Measurements from ENCODE around the gene PSTPIP2. TPM values are rescaled to one million over a fixed set of nuclear protein-coding genes. Genes with fewer than 3 reads are reported as not detected.
A peak's percentile ranks its signal among the peaks of the same experiment; 100 is the strongest.

The PSTPIP2 gene
- total and polyA plus RNA-seq, 9 donors: 1.3 to 2.8 (median 2.0) TPM

- Histone ChIP-seq H3K36me3 (ENCODE audit: control insufficient read depth, insufficient read depth, low read length) (no peaks in the 10 kb centered on the region), H3K9me3 (replicated peaks; ENCODE audit: control insufficient read depth, low read depth, low read length) (no peaks in the 10 kb centered on the region), H3K4me1 (ENCODE audit: control insufficient read depth, insufficient read depth, low read length) (no peaks in the 10 kb centered on the region), H3K4me3 (ENCODE audit: low read length) (no peak overlapping the region), H3K27ac (ENCODE audit: low read length) (no peak overlapping the region), H3K27me3 (ENCODE audit: control insufficient read depth, insufficient read depth, low read length) (no peaks in the 10 kb centered on the region)
- WGBS (ENCODE audit: insufficient coverage): 100% methylated on average over 4 of the region's 4 CpGs
- DNase-seq: no peak
These were observed 62.0 kb downstream of the PSTPIP2 start for GRCh38 chr18:46010050-46010449.

GRCh38 chr18:46009125-46009840 lies 62.8 kb downstream of the PSTPIP2 start:
- WGBS (ENCODE audit: insufficient coverage): no CpG with 5 or more reads among the region's 5 CpGs
- Histone ChIP-seq H3K9me3 (replicated peaks; ENCODE audit: control insufficient read depth, low read depth, low read length) (no peaks in the 10 kb centered on the region), H3K4me3 (ENCODE audit: low read length) (no peak overlapping the region), H3K36me3 (ENCODE audit: control insufficient read depth, insufficient read depth, low read length) (no peaks in the 10 kb centered on the region), H3K27me3 (ENCODE audit: control insufficient read depth, insufficient read depth, low read length) (no peaks in the 10 kb centered on the region), H3K27ac (ENCODE audit: low read length) (no peak overlapping the region), H3K4me1 (ENCODE audit: control insufficient read depth, insufficient read depth, low read length) (no peaks in the 10 kb centered on the region)
- DNase-seq: peak; percentile 33

- H3K36me3 ChIP-seq (ENCODE audit: control insufficient read depth, insufficient read depth, low read length): no peaks in the 10 kb centered on the region
- no peak overlapping the region for H3K27ac ChIP-seq (ENCODE audit: low read length)
- WGBS (ENCODE audit: insufficient coverage): 86% methylated on average over 6 of the region's 8 CpGs
These were observed 63.5 kb downstream of the PSTPIP2 start for GRCh38 chr18:46008531-46008930.

GRCh38 chr18:46007165-46007564 lies 64.9 kb downstream of the PSTPIP2 start:
- Histone ChIP-seq H3K4me1 (ENCODE audit: control insufficient read depth, insufficient read depth, low read length) (no peaks in the 10 kb centered on the region), H3K4me3 (ENCODE audit: low read length) (no peak overlapping the region), H3K27me3 (ENCODE audit: control insufficient read depth, insufficient read depth, low read length) (no peaks in the 10 kb centered on the region), H3K36me3 (ENCODE audit: control insufficient read depth, insufficient read depth, low read length) (no peaks in the 10 kb centered on the region), H3K9me3 (replicated peaks; ENCODE audit: control insufficient read depth, low read depth, low read length) (no peaks in the 10 kb centered on the region), H3K27ac (ENCODE audit: low read length) (no peak overlapping the region)
- WGBS (ENCODE audit: insufficient coverage): 85% methylated on average over 3 of the region's 5 CpGs
- DNase-seq: no peak

More at GRCh38 chr18:46008531-46008930, 63.5 kb downstream of the PSTPIP2 start:
- no peaks in the 10 kb centered on the region for H3K27me3 ChIP-seq (ENCODE audit: control insufficient read depth, insufficient read depth, low read length)
- H3K9me3 ChIP-seq (replicated peaks; ENCODE audit: control insufficient read depth, low read depth, low read length): no peaks in the 10 kb centered on the region
- no peaks in the 10 kb centered on the region for H3K4me1 ChIP-seq (ENCODE audit: control insufficient read depth, insufficient read depth, low read length)
- no peak for DNase-seq
- no peak overlapping the region for H3K4me3 ChIP-seq (ENCODE audit: low read length)

- no peak overlapping the region for H3K4me3 ChIP-seq (ENCODE audit: low read length)
- DNase-seq: no peak
- no peaks in the 10 kb centered on the region for H3K36me3 ChIP-seq (ENCODE audit: control insufficient read depth, insufficient read depth, low read length)
- no peak overlapping the region for H3K27ac ChIP-seq (ENCODE audit: low read length)
- H3K27me3 ChIP-seq (ENCODE audit: control insufficient read depth, insufficient read depth, low read length): no peaks in the 10 kb centered on the region
- no peaks in the 10 kb centered on the region for H3K4me1 ChIP-seq (ENCODE audit: control insufficient read depth, insufficient read depth, low read length)
- WGBS (ENCODE audit: insufficient coverage): no CpG with 5 or more reads among the region's 1 CpG
- H3K9me3 ChIP-seq (replicated peaks; ENCODE audit: control insufficient read depth, low read depth, low read length): peaks cover 3% of the 10 kb centered on the region
These were observed 69.1 kb downstream of the PSTPIP2 start for GRCh38 chr18:46002934-46003333.

- Histone ChIP-seq H3K4me3 (ENCODE audit: low read length) (no peak overlapping the region), H3K4me1 (ENCODE audit: control insufficient read depth, insufficient read depth, low read length) (no peaks in the 10 kb centered on the region), H3K27ac (ENCODE audit: low read length) (no peak overlapping the region), H3K27me3 (ENCODE audit: control insufficient read depth, insufficient read depth, low read length) (no peaks in the 10 kb centered on the region), H3K9me3 (replicated peaks; ENCODE audit: control insufficient read depth, low read depth, low read length) (peaks cover 3% of the 10 kb centered on the region), H3K36me3 (ENCODE audit: control insufficient read depth, insufficient read depth, low read length) (no peaks in the 10 kb centered on the region)
- no CpG with 5 or more reads among the region's 2 CpGs for WGBS (ENCODE audit: insufficient coverage)
- DNase-seq: no peak
These were observed 70.2 kb downstream of the PSTPIP2 start for GRCh38 chr18:46001892-46002291.

- Histone ChIP-seq H3K4me3 (ENCODE audit: low read length) (no peak overlapping the region), H3K4me1 (ENCODE audit: control insufficient read depth, insufficient read depth, low read length) (no peaks in the 10 kb centered on the region), H3K9me3 (replicated peaks; ENCODE audit: control insufficient read depth, low read depth, low read length) (peaks cover 3% of the 10 kb centered on the region), H3K36me3 (ENCODE audit: control insufficient read depth, insufficient read depth, low read length) (no peaks in the 10 kb centered on the region), H3K27me3 (ENCODE audit: control insufficient read depth, insufficient read depth, low read length) (no peaks in the 10 kb centered on the region), H3K27ac (ENCODE audit: low read length) (no peak overlapping the region)
- WGBS (ENCODE audit: insufficient coverage): no CpG with 5 or more reads among the region's 1 CpG
- DNase-seq: no peak
These were observed 71.0 kb downstream of the PSTPIP2 start for GRCh38 chr18:46001074-46001473.

- Histone ChIP-seq H3K27me3 (ENCODE audit: control insufficient read depth, insufficient read depth, low read length) (no peaks in the 10 kb centered on the region), H3K4me1 (ENCODE audit: control insufficient read depth, insufficient read depth, low read length) (no peaks in the 10 kb centered on the region), H3K4me3 (ENCODE audit: low read length) (no peak overlapping the region), H3K27ac (ENCODE audit: low read length) (no peak overlapping the region), H3K9me3 (replicated peaks; ENCODE audit: control insufficient read depth, low read depth, low read length) (peaks cover 3% of the 10 kb centered on the region), H3K36me3 (ENCODE audit: control insufficient read depth, insufficient read depth, low read length) (no peaks in the 10 kb centered on the region)
- DNase-seq: no peak
- no CpG with 5 or more reads among the region's 3 CpGs for WGBS (ENCODE audit: insufficient coverage)
These were observed 72.5 kb downstream of the PSTPIP2 start for GRCh38 chr18:45999536-45999935.

GRCh38 chr18:45998244-45998643 lies 73.8 kb downstream of the PSTPIP2 start:
- Histone ChIP-seq H3K9me3 (replicated peaks; ENCODE audit: control insufficient read depth, low read depth, low read length) (peaks cover 3% of the 10 kb centered on the region), H3K4me3 (ENCODE audit: low read length) (no peak overlapping the region), H3K27me3 (ENCODE audit: control insufficient read depth, insufficient read depth, low read length) (no peaks in the 10 kb centered on the region), H3K36me3 (ENCODE audit: control insufficient read depth, insufficient read depth, low read length) (no peaks in the 10 kb centered on the region), H3K4me1 (ENCODE audit: control insufficient read depth, insufficient read depth, low read length) (no peaks in the 10 kb centered on the region), H3K27ac (ENCODE audit: low read length) (no peak overlapping the region)
- DNase-seq: no peak
- 67% methylated on average over 3 of the region's 3 CpGs for WGBS (ENCODE audit: insufficient coverage)

GRCh38 chr18:45997700-45998151 lies 74.3 kb downstream of the PSTPIP2 start:
- peaks cover 3% of the 10 kb centered on the region for H3K9me3 ChIP-seq (replicated peaks; ENCODE audit: control insufficient read depth, low read depth, low read length)
- no peak for DNase-seq
- H3K4me3 ChIP-seq (ENCODE audit: low read length): no peak overlapping the region
- 92% methylated on average over 2 of the region's 8 CpGs for WGBS (ENCODE audit: insufficient coverage)
- no peaks in the 10 kb centered on the region for H3K36me3 ChIP-seq (ENCODE audit: control insufficient read depth, insufficient read depth, low read length)
- H3K4me1 ChIP-seq (ENCODE audit: control insufficient read depth, insufficient read depth, low read length): no peaks in the 10 kb centered on the region
- H3K27me3 ChIP-seq (ENCODE audit: control insufficient read depth, insufficient read depth, low read length): no peaks in the 10 kb centered on the region
- H3K27ac ChIP-seq (ENCODE audit: low read length): no peak overlapping the region

Data from muscle of leg (tissue), 11 donors.